Sigmoid colon (tissue), 7 donors: Measurements from ENCODE around the gene PDGFD. TPM values are rescaled to one million over a fixed set of nuclear protein-coding genes. Genes with fewer than 3 reads are reported as not detected.

Experiments
- DNase-seq: peaks from one replicate; pipeline ENCODE4 v3.0.0-alpha.2; 2019
- H3K27ac ChIP-seq, 4 donors: fragments of 200-600 bp; sonication (generic); one replicate each; pipeline ENCODE4 v1.5.1; 2016 to 2019; ENCODE audit warnings: mild to moderate bottlenecking in 1 of 4
- H3K27me3 ChIP-seq, 3 donors: fragments of 200-600 bp; sonication (generic); one replicate each; pipeline ENCODE4 v1.5.1; 2019; ENCODE audit warnings: mild to moderate bottlenecking in 1 of 3
- H3K36me3 ChIP-seq, 4 donors: fragments of 200-600 bp; sonication (generic); one replicate each; pipeline ENCODE4 v1.5.1; 2016 to 2019
- H3K4me1 ChIP-seq, 4 donors: fragments of 200-600 bp; sonication (generic); one replicate each; pipeline ENCODE4 v1.5.1; 2017 to 2019
- H3K4me3 ChIP-seq, 4 donors: fragments of 200-600 bp; sonication (generic); one replicate each; pipeline ENCODE4 v1.5.1; 2017 to 2019; ENCODE audit warnings: mild to moderate bottlenecking in 2 of 4, moderate library complexity in 1 of 4
- H3K9me3 ChIP-seq, 4 donors: fragments of 200-600 bp in 3 of 4; sonication (generic) in 3 of 4; one replicate each; pipeline versions ENCODE4 v1.5.1 to v1.6.1; 2013 to 2019
- EP300 ChIP-seq, 4 donors: sonication (generic); formaldehyde crosslinking; IDR thresholded peaks; one replicate each; pipeline ENCODE4 v1.6.1; 2017; ENCODE audit warnings: antibody characterized with exemption in 4 of 4
- POLR2A ChIP-seq, 2 donors: fragments of 450-650 bp; IDR thresholded peaks; one replicate each; pipeline ENCODE4 v1.6.1; 2016; ENCODE audit warnings: antibody characterized with exemption in 2 of 2, mild to moderate bottlenecking in 2 of 2, moderate library complexity in 2 of 2
- POLR2AphosphoS5 ChIP-seq, 4 donors: sonication (generic); formaldehyde crosslinking; IDR thresholded peaks; one replicate each; pipeline ENCODE4 v1.6.1; 2017; ENCODE audit warnings: antibody characterized with exemption in 4 of 4
- WGBS, 2 donors: extraction: QIAGEN DNeasy Blood & Tissue Kit; methylation state at CpG; one replicate each; pipeline ENCODE4 v1.1.7; 2013; 5-methylcytosine and 5-hydroxymethylcytosine counted together
- intact Hi-C: fragments of 100-400 bp; cut with DNase I; formaldehyde crosslinking; loops from one replicate; pipeline ENCODE4 v1.15.1; 2023
- polyA plus RNA-seq, 3 donors: library from polyadenylated mRNA; stranded (reverse); fragments of 200-250 nt; gene quantifications; one replicate each; pipeline ENCODE4 v1.2.3, GENCODE V29; 2013
- total RNA-seq, 4 donors: library from RNA; depleted of rRNA; stranded (reverse); fragments of >200 nt; gene quantifications; one replicate each; pipeline ENCODE4 v1.1.0, GENCODE V29; 2016
- TF ChIP-seq, protein P1 (sequence below), 4 experiments: fragments of 450-650 bp in 3 of 4; fragments of 200-600 bp in 1 of 4; IDR thresholded peaks; one replicate each; pipeline ENCODE4 v1.5.1; 2016 to 2019; ENCODE audit warnings: antibody characterized with exemption in 4 of 4, mild to moderate bottlenecking in 3 of 4, moderate library complexity in 2 of 4
- donor health status: healthy with polysubstance abuse.
- donor health status: Bipolar disorder and iron deficiency.
- donor health status: healthy.

PDGFD gene
- total and polyA plus RNA-seq, 7 donors, result 0.69 to 11.6 (median 7.9) TPM

DNA sequence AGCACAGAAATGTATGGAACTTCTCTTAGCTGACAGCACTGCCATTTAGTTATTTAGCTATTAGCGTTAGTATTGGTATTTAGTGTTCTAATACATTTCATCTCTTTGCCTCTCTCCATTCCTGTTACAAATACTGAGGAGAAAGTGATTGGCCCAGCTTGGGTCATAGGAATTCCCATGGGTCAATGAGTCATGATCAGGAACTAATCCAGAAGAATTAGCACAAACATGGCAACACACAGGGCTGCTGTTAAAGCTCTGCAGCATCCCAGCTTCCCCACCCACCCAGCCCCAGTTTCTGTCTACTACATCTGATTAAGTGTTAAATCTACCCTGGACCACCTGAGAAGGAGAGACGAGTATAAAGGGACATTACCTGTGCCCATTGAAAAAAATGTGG, 36.1 kb downstream of the PDGFD start:
- H3K9me3 ChIP-seq, result no peaks in the 10 kb centered on the region
- H3K27me3 ChIP-seq, result no peaks in the 10 kb centered on the region
- H3K36me3 ChIP-seq, result no peaks in the 10 kb centered on the region
- 89 to 91% methylated on average over 2 of the region's 2 CpGs for WGBS, 2 donors
- no peak for DNase-seq
- TF ChIP-seq POLR2AphosphoS5 (IDR thresholded peaks at IDR 0.05), result no peak
- TF ChIP-seq, protein P1, sequence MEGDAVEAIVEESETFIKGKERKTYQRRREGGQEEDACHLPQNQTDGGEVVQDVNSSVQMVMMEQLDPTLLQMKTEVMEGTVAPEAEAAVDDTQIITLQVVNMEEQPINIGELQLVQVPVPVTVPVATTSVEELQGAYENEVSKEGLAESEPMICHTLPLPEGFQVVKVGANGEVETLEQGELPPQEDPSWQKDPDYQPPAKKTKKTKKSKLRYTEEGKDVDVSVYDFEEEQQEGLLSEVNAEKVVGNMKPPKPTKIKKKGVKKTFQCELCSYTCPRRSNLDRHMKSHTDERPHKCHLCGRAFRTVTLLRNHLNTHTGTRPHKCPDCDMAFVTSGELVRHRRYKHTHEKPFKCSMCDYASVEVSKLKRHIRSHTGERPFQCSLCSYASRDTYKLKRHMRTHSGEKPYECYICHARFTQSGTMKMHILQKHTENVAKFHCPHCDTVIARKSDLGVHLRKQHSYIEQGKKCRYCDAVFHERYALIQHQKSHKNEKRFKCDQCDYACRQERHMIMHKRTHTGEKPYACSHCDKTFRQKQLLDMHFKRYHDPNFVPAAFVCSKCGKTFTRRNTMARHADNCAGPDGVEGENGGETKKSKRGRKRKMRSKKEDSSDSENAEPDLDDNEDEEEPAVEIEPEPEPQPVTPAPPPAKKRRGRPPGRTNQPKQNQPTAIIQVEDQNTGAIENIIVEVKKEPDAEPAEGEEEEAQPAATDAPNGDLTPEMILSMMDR (IDR thresholded peaks at IDR 0.05), result no peak
- TF ChIP-seq EP300 (IDR thresholded peaks at IDR 0.05), result no peak
- TF ChIP-seq POLR2A (IDR thresholded peaks at IDR 0.05), result no peak
- no peak overlapping the region for H3K27ac ChIP-seq
- H3K4me1 ChIP-seq, result no peaks in the 10 kb centered on the region
- no peak overlapping the region for H3K4me3 ChIP-seq
- intact Hi-C loops, result no loop called here

DNA sequence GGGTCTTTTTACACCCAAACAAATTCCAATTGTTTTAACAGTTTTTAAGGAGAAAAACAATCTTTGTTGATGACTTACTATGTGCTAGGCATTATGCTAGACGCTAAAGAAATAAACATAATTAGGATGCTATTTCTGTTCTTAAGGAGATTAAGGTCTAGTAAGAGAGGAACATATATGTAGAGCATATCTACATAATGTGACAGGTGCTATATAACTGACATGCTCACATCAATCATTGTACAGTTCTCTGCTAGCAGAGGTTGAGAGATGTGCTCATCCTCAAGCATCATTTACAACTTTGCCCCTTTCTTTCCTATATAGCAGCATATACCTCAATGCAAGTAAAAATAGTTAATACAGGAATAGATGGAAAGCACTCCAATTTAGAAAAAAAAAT, 37.5 kb downstream of the PDGFD start:
- Histone ChIP-seq H3K4me3 (no peak overlapping the region), H3K4me1 (no peaks in the 10 kb centered on the region), H3K9me3 (no peaks in the 10 kb centered on the region), H3K27me3 (no peaks in the 10 kb centered on the region), H3K27ac (no peak overlapping the region), H3K36me3 (no peaks in the 10 kb centered on the region)
- WGBS, 2 donors, result 79 to 85% methylated on average over 1 of the region's 1 CpG
- DNase-seq, result no peak
- TF ChIP-seq POLR2A (IDR thresholded peaks at IDR 0.05) (no peak), POLR2AphosphoS5 (IDR thresholded peaks at IDR 0.05) (no peak), EP300 (IDR thresholded peaks at IDR 0.05) (no peak)
- TF ChIP-seq, protein P1 (IDR thresholded peaks at IDR 0.05), result no peak
- intact Hi-C loops, result no loop called here

GRCh38 chr11:104124979-104125378, 39.0 kb downstream of the PDGFD start:
- intact Hi-C loops, result no loop called here
- 81 to 93% methylated on average over 1 of the region's 1 CpG for WGBS, 2 donors
- no peak for TF ChIP-seq POLR2AphosphoS5 (IDR thresholded peaks at IDR 0.05)
- TF ChIP-seq, protein P1 (IDR thresholded peaks at IDR 0.05), result no peak
- no peak for TF ChIP-seq EP300 (IDR thresholded peaks at IDR 0.05)
- no peak for TF ChIP-seq POLR2A (IDR thresholded peaks at IDR 0.05)
- no peak overlapping the region for H3K4me3 ChIP-seq
- H3K4me1 ChIP-seq, result no peaks in the 10 kb centered on the region
- no peak overlapping the region for H3K27ac ChIP-seq
- DNase-seq, result no peak
- H3K36me3 ChIP-seq, result no peaks in the 10 kb centered on the region
- no peaks in the 10 kb centered on the region for H3K27me3 ChIP-seq
- no peaks in the 10 kb centered on the region for H3K9me3 ChIP-seq

- Histone ChIP-seq H3K27me3 (no peaks in the 10 kb centered on the region), H3K36me3 (no peaks in the 10 kb centered on the region), H3K4me1 (no peaks in the 10 kb centered on the region), H3K9me3 (no peaks in the 10 kb centered on the region), H3K4me3 (no peak overlapping the region), H3K27ac (no peak overlapping the region)
- intact Hi-C loops, result no loop called here
- 53 to 57% methylated on average over 2 of the region's 2 CpGs for WGBS, 2 donors
- no peak for TF ChIP-seq EP300 (IDR thresholded peaks at IDR 0.05)
- TF ChIP-seq, protein P1 (IDR thresholded peaks at IDR 0.05), result no peak
- no peak for TF ChIP-seq POLR2AphosphoS5 (IDR thresholded peaks at IDR 0.05)
- no peak for DNase-seq
These were observed 41.1 kb downstream of the PDGFD start for GRCh38 chr11:104122836-104123235.

DNA sequence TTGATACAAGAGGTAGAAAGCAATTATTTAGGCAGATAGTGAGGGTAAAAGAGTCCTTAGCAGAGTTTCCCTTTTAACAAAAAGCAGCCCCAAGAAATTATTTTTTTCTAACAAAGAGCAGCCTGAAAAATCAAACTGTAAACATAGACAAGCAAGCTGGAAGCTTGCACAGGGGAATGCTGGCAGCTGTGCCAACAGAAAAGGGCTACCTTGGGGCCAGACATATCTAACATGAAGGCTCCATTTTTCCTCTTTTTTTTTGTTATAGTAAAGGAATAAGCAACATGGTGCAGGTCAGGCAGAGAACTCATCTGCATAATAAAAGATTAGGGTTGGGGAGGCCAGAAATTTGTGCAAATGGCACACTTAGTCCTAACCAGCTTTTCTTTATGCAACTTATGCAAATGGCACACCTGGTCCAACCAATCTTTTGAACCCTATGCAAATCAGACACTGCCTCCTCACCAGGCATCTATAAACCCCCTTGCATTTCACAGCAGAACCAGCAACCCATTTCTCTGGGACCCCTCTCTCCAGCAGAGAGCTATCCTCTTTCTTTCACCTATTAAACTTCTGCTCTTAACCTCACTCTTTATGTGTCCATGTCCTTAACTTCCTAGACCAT, 41.8 kb downstream of the PDGFD start:
- Histone ChIP-seq H3K9me3 (no peaks in the 10 kb centered on the region), H3K4me3 (no peak overlapping the region), H3K4me1 (no peaks in the 10 kb centered on the region), H3K27me3 (no peaks in the 10 kb centered on the region), H3K27ac (no peak overlapping the region), H3K36me3 (no peaks in the 10 kb centered on the region)
- intact Hi-C loops, result no loop called here
- TF ChIP-seq, protein P1 (IDR thresholded peaks at IDR 0.05), result no peak
- no peak for TF ChIP-seq EP300 (IDR thresholded peaks at IDR 0.05)
- TF ChIP-seq POLR2A (IDR thresholded peaks at IDR 0.05), result no peak
- TF ChIP-seq POLR2AphosphoS5 (IDR thresholded peaks at IDR 0.05), result no peak
- no peak for DNase-seq
